Mesenchymal stem cell (in vitro differentiated cells and primary cell): ENCODE results near the gene VAV2.
"Not testable (repeated sequence)": the region's sequence is repeated elsewhere in the genome, so short reads cannot be mapped to it uniquely, and the experiment has no call there.

Source experiments
- DNase-seq: peaks from one replicate; pipeline ENCODE4 v3.0.0-alpha.2; 2013
- H2AFZ ChIP-seq: one replicate; pipeline ENCODE4 v1.6.1; 2013; ENCODE audit warnings: low read depth, mild to moderate bottlenecking, control low read depth, inconsistent platforms, low read length, moderate library complexity
- H2AK5ac ChIP-seq: 2 replicates; pipeline ENCODE4 v1.6.1; 2013; ENCODE audit warnings: low read length, moderate library complexity, mild to moderate bottlenecking, inconsistent platforms; ENCODE audit not compliant: severe bottlenecking
- H2BK120ac ChIP-seq: one replicate; pipeline ENCODE4 v1.6.1; 2013; ENCODE audit warnings: low read depth, mild to moderate bottlenecking, inconsistent platforms, low read length, moderate library complexity
- H2BK12ac ChIP-seq, 2 experiments: one replicate each; pipeline ENCODE4 v1.6.1; 2013; ENCODE audit warnings: inconsistent platforms in 2 of 2, low read length in 2 of 2, mild to moderate bottlenecking in 2 of 2, moderate library complexity in 2 of 2, control low read depth in 1 of 2
- H2BK15ac ChIP-seq: one replicate; pipeline ENCODE4 v1.6.1; 2013; ENCODE audit warnings: mild to moderate bottlenecking, low read depth, inconsistent platforms; ENCODE audit not compliant: poor library complexity, severe bottlenecking
- H2BK5ac ChIP-seq: 2 replicates; pipeline ENCODE4 v1.6.1; 2013; ENCODE audit warnings: low read depth, mild to moderate bottlenecking, low read length, control low read depth, inconsistent platforms; ENCODE audit not compliant: poor library complexity, severe bottlenecking
- H3K14ac ChIP-seq, 2 experiments: one replicate each; pipeline ENCODE4 v1.6.1; 2013; ENCODE audit warnings: inconsistent platforms in 2 of 2, low read length in 2 of 2, control low read depth in 1 of 2, mild to moderate bottlenecking in 1 of 2, moderate library complexity in 1 of 2
- H3K18ac ChIP-seq, 2 experiments: one replicate each; pipeline ENCODE4 v1.6.1; 2013; ENCODE audit warnings: inconsistent platforms in 2 of 2, low read length in 2 of 2, control low read depth in 1 of 2, low read depth in 1 of 2, mild to moderate bottlenecking in 1 of 2
- H3K23ac ChIP-seq, 2 experiments: one replicate each; pipeline ENCODE4 v1.6.1; 2013; ENCODE audit warnings: inconsistent platforms in 2 of 2, low read length in 2 of 2, mild to moderate bottlenecking in 2 of 2, moderate library complexity in 2 of 2, control low read depth in 1 of 2
- H3K27ac ChIP-seq: 2 replicates; pipeline ENCODE4 v1.5.1; 2013; ENCODE audit warnings: mild to moderate bottlenecking, moderate library complexity, low read length, control low read depth, inconsistent platforms; ENCODE audit not compliant: poor library complexity, severe bottlenecking
- H3K27me3 ChIP-seq, 2 experiments: 2 replicates each; pipeline versions ENCODE4 v1.6.1 to v1.7.0; 2013; ENCODE audit warnings: low read length in 2 of 2, mild to moderate bottlenecking in 2 of 2, moderate library complexity in 2 of 2, control low read depth in 1 of 2, inconsistent platforms in 1 of 2; ENCODE audit not compliant: control insufficient read depth in 1 of 2, insufficient read depth in 1 of 2
- H3K36me3 ChIP-seq, 2 experiments: 2 replicates each; pipeline versions ENCODE4 v1.6.1 to v1.7.0; 2013; ENCODE audit warnings: low read length in 2 of 2, control low read depth in 1 of 2, inconsistent platforms in 1 of 2, low read depth in 1 of 2, mild to moderate bottlenecking in 1 of 2; ENCODE audit not compliant: insufficient read depth in 2 of 2, control insufficient read depth in 1 of 2
- H3K4ac ChIP-seq, 2 experiments: one replicate each; pipeline ENCODE4 v1.6.1; 2013; ENCODE audit warnings: inconsistent platforms in 2 of 2, low read length in 2 of 2, mild to moderate bottlenecking in 2 of 2, moderate library complexity in 2 of 2, control low read depth in 1 of 2, low read depth in 1 of 2
- H3K4me1 ChIP-seq: 2 replicates; pipeline ENCODE4 v1.6.1; 2013; ENCODE audit warnings: low read depth, low read length, control low read depth; ENCODE audit not compliant: control insufficient read depth, insufficient read depth
- H3K4me2 ChIP-seq: 2 replicates; pipeline ENCODE4 v1.6.1; 2013; ENCODE audit warnings: low read length, mild to moderate bottlenecking, inconsistent platforms; ENCODE audit not compliant: poor library complexity, severe bottlenecking
- H3K4me3 ChIP-seq, 2 experiments: 2 replicates each; pipeline versions ENCODE4 v1.5.1 to v1.7.0; 2013; ENCODE audit warnings: low read length in 2 of 2, mild to moderate bottlenecking in 2 of 2, control low read depth in 1 of 2, low read depth in 1 of 2; ENCODE audit not compliant: insufficient read depth in 1 of 2
- H3K79me1 ChIP-seq: replicated peaks from 2 replicates; pipeline ENCODE4 v1.6.1; 2013; ENCODE audit warnings: mild to moderate bottlenecking, control low read depth, low read length, inconsistent platforms; ENCODE audit not compliant: poor library complexity, severe bottlenecking
- H3K9ac ChIP-seq: 2 replicates; pipeline ENCODE4 v1.7.0; 2013; ENCODE audit warnings: mild to moderate bottlenecking, low read length, moderate library complexity
- H3K9me3 ChIP-seq: 2 replicates; pipeline ENCODE4 v1.7.0; 2013; ENCODE audit warnings: mild to moderate bottlenecking, low read length; ENCODE audit not compliant: control insufficient read depth
- H4K8ac ChIP-seq: one replicate; pipeline ENCODE4 v1.6.1; 2013; ENCODE audit warnings: inconsistent platforms, mild to moderate bottlenecking, low read length, moderate library complexity
- H4K91ac ChIP-seq: one replicate; pipeline ENCODE4 v1.6.1; 2013; ENCODE audit warnings: mild to moderate bottlenecking, low read length, inconsistent platforms
- WGBS: methylation state at CpG from one replicate; pipeline ENCODE4 v1.1.7; 2013; ENCODE audit warnings: mixed read lengths; 5-methylcytosine and 5-hydroxymethylcytosine counted together

VAV2 gene

DNA sequence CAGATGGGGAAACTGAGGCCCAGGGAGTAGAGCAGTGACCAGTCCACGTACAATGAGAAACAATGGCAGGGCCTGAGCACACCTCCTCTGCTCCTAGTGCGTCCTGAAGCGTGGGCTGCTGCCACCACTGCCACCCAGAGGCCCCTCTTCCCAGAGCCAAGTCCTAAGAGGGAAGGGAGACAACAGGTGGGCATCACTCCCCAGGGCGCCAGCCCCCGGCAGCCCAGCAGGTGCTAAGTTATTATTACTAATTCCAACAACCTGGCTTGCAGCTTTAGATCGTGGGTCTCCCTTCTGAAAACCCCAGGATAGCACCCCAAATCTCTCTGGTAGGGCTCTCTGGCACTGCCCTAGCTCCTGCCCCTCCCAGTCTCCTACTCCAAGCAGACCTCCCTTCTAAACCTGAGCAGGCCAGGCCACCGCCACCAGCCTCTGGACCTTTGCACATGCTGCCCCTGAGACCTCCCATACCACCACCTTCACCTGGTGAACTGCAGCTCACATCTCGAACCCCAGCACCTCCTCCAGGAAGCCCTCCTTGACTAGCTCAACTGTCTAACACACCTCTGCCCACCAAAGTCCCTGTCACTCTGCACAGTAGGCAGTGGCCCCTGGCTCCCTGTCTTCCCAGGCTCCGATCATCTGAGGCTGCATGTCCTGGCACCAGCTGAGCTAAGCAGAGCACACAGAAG is 65.8 kb downstream of the VAV2 start:
- Histone ChIP-seq H3K36me3 (peaks cover 7 to 66% of the 10 kb centered on the region in 2 experiments), H3K4me1 (peaks cover 31% of the 10 kb centered on the region), H3K18ac (no peak overlapping the region), H3K14ac (no peak overlapping the region), H3K9me3 (no peaks in the 10 kb centered on the region), H4K8ac (no peak overlapping the region), H2BK120ac (no peak overlapping the region), H2AFZ (no peak overlapping the region), H4K91ac (no peak overlapping the region), H2BK15ac (no peak overlapping the region), H3K4ac (no peak overlapping the region), H3K9ac (no peak overlapping the region), H3K27ac (no peak overlapping the region), H3K79me1 (peaks cover 46% of the 10 kb centered on the region), H3K4me3 (no peak overlapping the region), H2BK12ac (no peak overlapping the region), H3K27me3 (no peaks in the 10 kb centered on the region), H3K23ac (no peak overlapping the region), H2AK5ac (no peak overlapping the region), H2BK5ac (no peak overlapping the region), H3K4me2 (no peak overlapping the region)
- WGBS, result 94% methylated on average over 9 of the region's 9 CpGs
- DNase-seq, result no peak

DNA sequence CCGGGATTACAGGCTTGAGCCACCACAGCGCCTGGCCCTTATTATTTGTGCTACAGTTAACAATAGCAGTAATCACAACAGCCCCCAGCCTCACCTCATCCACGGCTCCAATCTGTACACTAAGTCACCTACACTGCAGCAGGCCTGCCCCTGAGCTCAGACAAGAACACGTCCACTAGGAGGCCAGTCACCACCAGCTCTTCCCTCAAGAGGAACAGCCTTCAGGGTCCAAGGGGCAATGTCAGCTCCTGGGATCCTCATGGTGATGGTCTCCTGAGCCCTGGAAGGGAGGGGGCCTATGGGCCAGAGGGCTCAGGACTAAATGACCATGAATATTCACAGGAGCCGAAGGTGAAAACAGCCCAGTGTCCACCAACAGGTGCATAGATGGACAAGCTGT is 67.7 kb downstream of the VAV2 start:
- Histone ChIP-seq H3K9me3 (no peaks in the 10 kb centered on the region), H4K91ac (no peak overlapping the region), H3K4me3 (no peak overlapping the region), H2BK12ac (no peak overlapping the region), H2BK15ac (no peak overlapping the region), H2AFZ (no peak overlapping the region), H3K9ac (no peak overlapping the region), H3K4me2 (no peak overlapping the region), H3K14ac (no peak overlapping the region), H2BK5ac (no peak overlapping the region), H3K4me1 (peaks cover 21% of the 10 kb centered on the region), H3K4ac (no peak overlapping the region), H3K23ac (no peak overlapping the region), H2BK120ac (no peak overlapping the region), H3K27me3 (no peaks in the 10 kb centered on the region), H2AK5ac (no peak overlapping the region), H3K27ac (no peak overlapping the region), H4K8ac (no peak overlapping the region), H3K79me1 (peaks cover 46% of the 10 kb centered on the region), H3K18ac (no peak overlapping the region), H3K36me3 (peaks cover 7 to 67% of the 10 kb centered on the region in 2 experiments)
- WGBS, result 93% methylated on average over 5 of the region's 5 CpGs
- DNase-seq, result no peak

DNA sequence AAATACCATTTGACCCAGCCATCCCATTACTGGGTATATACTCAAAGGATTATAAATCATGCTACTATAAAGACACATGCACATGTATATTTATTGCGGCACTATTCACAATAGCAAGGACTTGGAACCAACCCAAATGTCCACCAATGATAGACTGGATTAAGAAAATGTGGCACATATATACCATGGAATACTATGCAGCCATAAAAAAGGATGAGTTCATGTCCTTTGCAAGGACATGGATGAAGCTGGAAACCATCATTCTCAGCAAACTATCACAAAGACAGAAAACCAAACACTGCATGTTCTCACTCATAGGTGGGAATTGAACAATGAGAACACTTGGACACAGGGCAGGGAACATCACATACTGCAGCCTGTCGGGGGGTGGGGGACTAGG is 68.5 kb downstream of the VAV2 start:
- not testable (repeated sequence) for H3K27ac ChIP-seq, H2AK5ac ChIP-seq, H4K8ac ChIP-seq, H3K9ac ChIP-seq, H2BK120ac ChIP-seq, H3K9me3 ChIP-seq, H2AFZ ChIP-seq, H2BK5ac ChIP-seq, H3K27me3 ChIP-seq, H3K18ac ChIP-seq, DNase-seq, H2BK12ac ChIP-seq, H3K23ac ChIP-seq, H3K4ac ChIP-seq, H3K4me3 ChIP-seq, H4K91ac ChIP-seq, H2BK15ac ChIP-seq, H3K14ac ChIP-seq, H3K4me2 ChIP-seq
- Histone ChIP-seq H3K79me1 (peaks cover 43% of the 10 kb centered on the region), H3K4me1 (peaks cover 22% of the 10 kb centered on the region), H3K36me3 (peaks cover 5 to 64% of the 10 kb centered on the region in 2 experiments)
- WGBS, result 100% methylated on average over 1 of the region's 2 CpGs

DNA sequence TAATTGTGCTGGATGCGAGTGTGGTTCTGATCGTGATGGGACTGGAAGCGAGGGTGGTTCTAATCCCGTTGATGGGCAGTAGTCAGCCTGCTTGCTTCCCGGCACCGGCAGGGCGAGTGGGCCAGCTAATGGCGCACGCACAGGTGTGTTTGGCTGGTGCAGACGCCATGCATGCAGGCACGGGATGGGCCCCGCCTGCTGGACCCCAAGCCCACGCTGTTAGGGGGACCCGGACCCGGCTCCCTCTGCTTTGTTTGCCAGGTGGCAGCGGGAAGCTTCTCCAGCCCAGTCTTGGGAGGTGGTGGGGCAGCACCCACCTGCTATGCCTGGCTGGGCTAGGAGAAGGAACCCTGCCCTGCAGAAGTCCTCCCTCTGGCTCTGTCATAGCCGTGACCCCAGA is 70.3 kb downstream of the VAV2 start:
- Histone ChIP-seq H3K79me1 (peaks cover 38% of the 10 kb centered on the region), H3K23ac (no peak overlapping the region), H2BK5ac (no peak overlapping the region), H3K4me3 (no peak overlapping the region), H3K9ac (no peak overlapping the region), H3K36me3 (peaks cover 0 to 52% of the 10 kb centered on the region in 2 experiments), H3K9me3 (no peaks in the 10 kb centered on the region), H3K4me1 (peaks cover 26% of the 10 kb centered on the region), H3K14ac (peak overlapping the region in 1 of 2 experiments; percentile 13), H3K27me3 (no peaks in the 10 kb centered on the region), H2AK5ac (no peak overlapping the region), H3K18ac (no peak overlapping the region), H2BK120ac (no peak overlapping the region), H4K91ac (peak overlapping the region; percentile 45), H2AFZ (no peak overlapping the region), H3K4ac (no peak overlapping the region), H3K27ac (no peak overlapping the region), H3K4me2 (no peak overlapping the region), H2BK12ac (no peak overlapping the region), H4K8ac (no peak overlapping the region), H2BK15ac (no peak overlapping the region)
- DNase-seq, result no peak
- 97% methylated on average over 17 of the region's 17 CpGs for WGBS
